ENCODE results near the gene EARS2. TPM values are rescaled to one million over a fixed set of nuclear protein-coding genes. Genes with fewer than 3 reads are reported as not detected.

Gene EARS2
- 39.0 TPM for total RNA-seq

DNA sequence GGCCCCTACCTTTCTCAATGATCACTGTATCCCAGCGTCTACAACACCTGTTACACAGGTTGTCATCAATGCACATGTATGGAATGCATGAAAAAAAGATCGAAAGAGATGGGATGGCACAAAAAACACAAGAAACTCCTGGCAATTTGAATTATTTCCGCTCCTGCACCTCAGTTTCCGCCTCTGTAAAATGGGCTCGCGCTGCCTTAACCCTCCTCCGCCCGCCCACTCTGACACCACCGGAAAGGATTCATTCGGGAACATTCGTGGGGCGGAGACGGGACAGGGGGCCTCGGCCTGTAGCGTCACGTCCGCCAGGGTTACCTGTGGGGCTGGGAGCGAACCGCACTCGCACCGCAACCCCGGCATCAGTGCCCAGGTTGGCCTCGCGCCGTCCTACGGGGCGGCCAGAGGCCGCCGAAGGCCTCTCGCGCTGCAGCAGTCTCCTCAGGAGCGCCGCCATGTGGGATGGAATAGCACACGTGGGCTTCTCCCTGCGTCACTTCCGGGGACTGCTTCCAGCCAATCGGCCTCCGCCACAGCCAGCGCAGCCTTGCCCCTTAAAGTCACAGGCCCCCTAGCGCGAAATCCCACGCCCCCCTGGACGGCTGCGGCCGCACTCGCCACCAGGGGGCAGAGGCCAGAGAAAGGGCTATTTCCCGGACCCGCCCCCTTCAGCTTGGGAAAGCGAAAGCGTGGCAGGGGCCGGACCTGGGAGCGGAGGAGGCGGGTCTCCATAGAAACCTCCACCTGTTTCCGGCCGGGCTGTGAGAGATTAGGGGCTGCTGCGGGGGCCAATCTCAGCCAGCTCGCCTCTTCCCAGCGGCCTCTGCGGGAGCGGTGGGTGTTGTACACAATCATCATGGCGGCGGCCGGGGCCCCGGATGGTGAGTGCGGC, at the start of gene EARS2, which contains the start of gene UBFD1:
Gene EARS2 (minus strand): TSS at position 470 of the 898 bp plus-strand sequence. CDS start 7 bp downstream, at position 463.
Gene UBFD1 (plus strand): TSS at position 847 of the 898 bp plus-strand sequence. CDS start 16 bp downstream, at position 863.

DNA sequence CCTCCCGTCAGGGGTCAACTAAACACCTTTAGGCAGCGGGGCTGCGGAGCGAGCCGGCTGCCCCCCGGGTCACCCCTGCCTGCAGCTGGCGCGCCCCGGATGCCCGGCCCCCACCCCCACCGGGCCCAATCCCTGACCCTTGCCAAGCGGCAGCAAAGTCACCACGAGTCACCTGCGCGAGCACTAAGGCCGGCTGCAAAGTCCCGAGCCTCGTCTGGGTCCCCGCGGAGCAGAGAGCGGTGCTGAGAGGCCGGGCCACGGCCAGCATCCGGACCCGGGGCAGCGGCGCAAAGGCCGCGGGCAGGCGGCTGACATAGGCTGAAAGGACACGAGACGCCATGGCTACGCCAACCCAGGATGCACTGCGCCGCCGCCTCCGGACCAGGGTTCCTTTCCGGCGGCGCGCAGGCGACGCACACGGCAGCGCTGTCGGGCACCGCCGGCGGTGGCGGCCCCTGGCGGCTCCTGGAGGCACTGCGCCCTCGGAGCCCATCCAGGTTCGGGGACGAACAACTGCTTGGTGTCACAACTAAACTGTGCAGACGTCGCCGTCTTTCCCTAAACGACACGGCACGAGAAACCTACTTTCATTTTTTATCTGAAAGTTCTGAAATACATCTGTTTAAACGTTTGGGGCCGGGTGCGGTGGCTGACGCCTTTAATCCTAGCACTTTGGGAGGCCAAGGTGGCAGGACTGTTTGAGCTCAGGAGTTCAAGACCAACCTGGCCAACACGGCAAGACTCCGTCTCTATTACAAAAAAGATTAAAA, 39.0 kb upstream of the EARS2 start, which contains the start of gene NDUFAB1:
Gene NDUFAB1 (minus strand): TSS at position 366 of the 770 bp plus-strand sequence. CDS start 26 bp downstream, at position 340.

DNA sequence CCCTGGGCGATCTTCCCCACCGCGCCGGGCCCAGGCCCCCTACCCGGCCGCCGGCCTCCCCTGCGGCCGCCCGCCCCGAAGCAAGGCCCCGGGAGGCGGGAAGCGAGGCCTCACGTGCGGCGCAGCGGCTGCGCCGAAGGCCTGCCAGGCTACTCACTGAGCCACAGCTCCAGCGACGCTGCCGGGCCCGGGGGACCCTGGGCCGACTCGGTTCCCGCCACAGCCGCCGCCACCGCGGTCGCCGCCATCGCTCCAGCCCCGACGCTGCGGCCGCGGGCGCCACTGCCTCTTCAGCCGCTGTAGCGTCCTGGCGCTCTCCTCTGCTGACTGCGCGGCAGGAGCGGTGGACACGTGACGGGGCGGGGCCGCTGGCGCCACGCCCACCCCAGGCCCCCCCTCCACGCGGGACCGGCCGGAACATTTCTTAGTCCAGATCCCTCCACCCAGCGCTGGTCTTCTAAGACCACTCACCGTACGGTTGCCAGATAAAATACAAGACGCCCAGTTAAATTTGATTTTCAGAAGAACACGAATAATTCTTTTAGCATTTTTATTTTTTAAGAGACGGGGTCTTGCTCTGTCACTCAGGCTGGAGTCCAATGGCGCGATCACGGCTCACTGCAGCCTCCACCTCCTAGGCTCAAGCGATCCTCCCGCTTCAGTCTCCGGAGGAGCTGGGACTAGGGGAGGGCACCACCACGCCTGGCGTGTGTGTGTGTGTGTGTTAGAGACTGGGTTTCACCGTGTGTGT, 46.8 kb downstream of the EARS2 start, which contains the start of gene GGA2:
Gene GGA2 (minus strand): TSS at position 331 of the 751 bp plus-strand sequence. CDS start 83 bp downstream, at position 248.

Other genes starting within 250 kb of the EARS2 start
- gene COG7, start 104.2 kb downstream of the EARS2 start, total RNA-seq, result 17.3 TPM
- 26.3 TPM for gene GGA2, start 46.9 kb downstream of the EARS2 start, total RNA-seq
- gene UBFD1, start 377 bp upstream of the EARS2 start, total RNA-seq, result 121 TPM
- gene NDUFAB1, start 39.0 kb upstream of the EARS2 start, total RNA-seq, result 119 TPM
- gene PALB2, start 84.0 kb upstream of the EARS2 start, total RNA-seq, result 15.5 TPM
- 89.7 TPM for gene DCTN5, start 84.1 kb upstream of the EARS2 start, total RNA-seq
- gene PLK1, start 121.5 kb upstream of the EARS2 start, total RNA-seq, result 5.1 TPM
- not detected for gene ERN2, start 155.9 kb upstream of the EARS2 start, total RNA-seq
- gene CHP2, start 197.7 kb upstream of the EARS2 start, total RNA-seq, result 1.2 TPM

All from diencephalon (tissue), 1 donor.